CD14-positive monocyte (primary cell): ENCODE measurements around the gene TMPRSS3. TPM values are rescaled to one million over a fixed set of nuclear protein-coding genes. Genes with fewer than 3 reads are reported as not detected.

Source experiments
- DNase-seq, 3 donors: peaks; one replicate each; pipeline ENCODE4 v3.0.0-alpha.2; 2011 to 2022
- H2AFZ ChIP-seq: 2 replicates; pipeline ENCODE4 v1.6.0; 2012; ENCODE audit warnings: mild to moderate bottlenecking, low read depth, low read length, inconsistent platforms; ENCODE audit not compliant: insufficient read depth, poor library complexity, severe bottlenecking
- H3K27ac ChIP-seq, 2 donors: 1 replicate in 1 of 2; 2 replicates in 1 of 2; pipeline ENCODE4 v1.5.1; 2012 to 2013; ENCODE audit warnings: low read length in 2 of 2, control low read depth in 1 of 2, inconsistent platforms in 1 of 2, low read depth in 1 of 2, mild to moderate bottlenecking in 1 of 2
- H3K27me3 ChIP-seq, 2 donors: one replicate each; pipeline versions ENCODE4 v1.6.0 to v1.6.1; 2011 to 2013; ENCODE audit warnings: low read length in 2 of 2; ENCODE audit not compliant: control insufficient read depth in 2 of 2, insufficient read depth in 2 of 2
- H3K36me3 ChIP-seq, 2 donors: replicated peaks in 1 of 2; 1 replicate in 1 of 2; 2 replicates in 1 of 2; pipeline versions ENCODE4 v1.5.1 to v1.6.1; 2012 to 2013; ENCODE audit warnings: low read length in 2 of 2, control low read depth in 1 of 2, inconsistent platforms in 1 of 2, mild to moderate bottlenecking in 1 of 2; ENCODE audit not compliant: insufficient read depth in 2 of 2, control insufficient read depth in 1 of 2
- H3K4me1 ChIP-seq, 2 donors: 1 replicate in 1 of 2; 2 replicates in 1 of 2; pipeline versions ENCODE4 v1.5.1 to v1.6.1; 2012 to 2013; ENCODE audit warnings: low read length in 2 of 2, control low read depth in 1 of 2, inconsistent platforms in 1 of 2, mild to moderate bottlenecking in 1 of 2, moderate library complexity in 1 of 2; ENCODE audit not compliant: insufficient read depth in 2 of 2, control insufficient read depth in 1 of 2
- H3K4me2 ChIP-seq: replicated peaks from 2 replicates; pipeline ENCODE3; 2012; ENCODE audit warnings: low read length, moderate library complexity, mild to moderate bottlenecking; ENCODE audit not compliant: poor library complexity, severe bottlenecking; ENCODE audit errors: extremely low read depth
- H3K4me3 ChIP-seq, 3 experiments: fragments of 200-600 bp in 1 of 3; sonication (generic) in 1 of 3; replicated peaks in 1 of 3; 1 replicate in 2 of 3; 2 replicates in 1 of 3; pipeline ENCODE4 v1.5.1; 2011 to 2013; ENCODE audit warnings: low read length in 3 of 3, mild to moderate bottlenecking in 3 of 3, control low read depth in 2 of 3, low read depth in 2 of 3, inconsistent platforms in 1 of 3, moderate library complexity in 1 of 3
- H3K79me2 ChIP-seq: 2 replicates; pipeline ENCODE4 v1.6.0; 2012; ENCODE audit warnings: mild to moderate bottlenecking, control low read depth, inconsistent platforms, low read length, moderate library complexity; ENCODE audit not compliant: insufficient read depth
- H3K9ac ChIP-seq: 2 replicates; pipeline ENCODE4 v1.6.0; 2017; ENCODE audit warnings: low read length, mild to moderate bottlenecking; ENCODE audit not compliant: insufficient read depth, poor library complexity, severe bottlenecking
- H3K9me3 ChIP-seq, 2 donors: replicated peaks in 1 of 2; 1 replicate in 1 of 2; 2 replicates in 1 of 2; pipeline versions ENCODE4 v1.5.1 to v1.6.1; 2012 to 2013; ENCODE audit warnings: low read length in 2 of 2, control low read depth in 1 of 2; ENCODE audit not compliant: control insufficient read depth in 1 of 2, insufficient read depth in 1 of 2
- H4K20me1 ChIP-seq: 2 replicates; pipeline ENCODE4 v1.6.0; 2012; ENCODE audit warnings: mild to moderate bottlenecking, low read length, control low read depth, moderate library complexity; ENCODE audit not compliant: insufficient read depth
- H3K27ac Mint-ChIP-seq, 7 donors: one replicate each; pipeline ENCODE4 v1.8.0; 2020; ENCODE audit warnings: mild to moderate bottlenecking in 7 of 7, mixed read lengths in 7 of 7, moderate library complexity in 6 of 7, inconsistent platforms in 2 of 7
- H3K27me3 Mint-ChIP-seq, 3 donors: one replicate each; pipeline ENCODE4 v1.8.0; 2021 to 2022; ENCODE audit warnings: low read depth in 3 of 3, mild to moderate bottlenecking in 3 of 3, mixed read lengths in 3 of 3, moderate library complexity in 3 of 3, inconsistent platforms in 1 of 3
- H3K36me3 Mint-ChIP-seq, 2 donors: one replicate each; pipeline ENCODE4 v1.8.0; 2020; ENCODE audit warnings: mixed read lengths in 2 of 2, inconsistent platforms in 1 of 2, mild to moderate bottlenecking in 1 of 2
- H3K4me1 Mint-ChIP-seq: one replicate; pipeline ENCODE4 v1.8.0; 2020; ENCODE audit warnings: mild to moderate bottlenecking, mixed read lengths
- H3K4me3 Mint-ChIP-seq, 2 donors: one replicate each; pipeline ENCODE4 v1.8.0; 2020; ENCODE audit warnings: mild to moderate bottlenecking in 2 of 2, mixed read lengths in 2 of 2, moderate library complexity in 1 of 2
- H3K9me3 Mint-ChIP-seq, 7 donors: one replicate each; pipeline ENCODE4 v1.8.0; 2020 to 2022; ENCODE audit warnings: mixed read lengths in 7 of 7, mild to moderate bottlenecking in 6 of 7, moderate library complexity in 6 of 7, inconsistent platforms in 2 of 7
- whole genome bisulfite sequencing: methylation state at CpG from one replicate; pipeline ENCODE4 v1.1.5; 2013; ENCODE audit warnings: missing lambda C conversion rate; ENCODE audit not compliant: insufficient coverage; 5-methylcytosine and 5-hydroxymethylcytosine counted together
- intact Hi-C, 2 donors: fragments of 100-400 bp; cut with micrococcal nuclease; formaldehyde crosslinking; loops; one replicate each; pipeline versions ENCODE4 v1.15.0 to v1.15.1; 2023
- polyA plus RNA-seq, 3 donors: library from polyadenylated mRNA; depleted of rRNA in 1 of 3; unstranded in 2 of 3; stranded (reverse) in 1 of 3; fragments of 300-500 nt in 2 of 3; fragments of >200 nt in 1 of 3; fragmentation: Illumina TruSeq in 2 of 3; gene quantifications; 1 replicate in 2 of 3; 2 replicates in 1 of 3; pipeline ENCODE4 v1.2.3, GENCODE V29; 2012 to 2021
- TF ChIP-seq, protein P1 (sequence below): fragments of 200-600 bp; IDR thresholded peaks from one replicate; pipeline ENCODE4 v1.8.0; 2022; ENCODE audit warnings: antibody characterized with exemption, mild to moderate bottlenecking

TMPRSS3 gene
- polyA plus RNA-seq, 3 donors, result 0.30 TPM; not detected in 2

DNA sequence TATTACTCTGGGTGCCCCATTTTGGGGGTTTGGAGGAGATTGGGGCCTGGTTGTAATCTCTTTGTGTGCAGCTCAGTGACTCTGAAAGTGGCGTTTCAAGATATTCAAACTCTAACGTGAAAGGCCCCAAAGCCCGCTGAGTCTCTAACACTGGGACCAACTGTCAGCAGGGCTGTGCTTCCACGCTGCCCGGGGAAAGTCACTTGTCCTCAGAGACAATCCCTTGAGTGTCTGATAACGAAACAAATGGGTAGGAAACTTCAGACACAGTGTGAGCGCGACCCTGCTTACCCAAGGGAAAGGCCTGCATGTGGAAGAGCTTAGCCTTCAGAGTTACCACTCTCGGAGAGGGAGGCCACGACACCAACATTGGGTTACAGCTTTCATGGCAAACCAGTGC lies 8.7 kb upstream of the TMPRSS3 start:
- TF ChIP-seq, protein P1, sequence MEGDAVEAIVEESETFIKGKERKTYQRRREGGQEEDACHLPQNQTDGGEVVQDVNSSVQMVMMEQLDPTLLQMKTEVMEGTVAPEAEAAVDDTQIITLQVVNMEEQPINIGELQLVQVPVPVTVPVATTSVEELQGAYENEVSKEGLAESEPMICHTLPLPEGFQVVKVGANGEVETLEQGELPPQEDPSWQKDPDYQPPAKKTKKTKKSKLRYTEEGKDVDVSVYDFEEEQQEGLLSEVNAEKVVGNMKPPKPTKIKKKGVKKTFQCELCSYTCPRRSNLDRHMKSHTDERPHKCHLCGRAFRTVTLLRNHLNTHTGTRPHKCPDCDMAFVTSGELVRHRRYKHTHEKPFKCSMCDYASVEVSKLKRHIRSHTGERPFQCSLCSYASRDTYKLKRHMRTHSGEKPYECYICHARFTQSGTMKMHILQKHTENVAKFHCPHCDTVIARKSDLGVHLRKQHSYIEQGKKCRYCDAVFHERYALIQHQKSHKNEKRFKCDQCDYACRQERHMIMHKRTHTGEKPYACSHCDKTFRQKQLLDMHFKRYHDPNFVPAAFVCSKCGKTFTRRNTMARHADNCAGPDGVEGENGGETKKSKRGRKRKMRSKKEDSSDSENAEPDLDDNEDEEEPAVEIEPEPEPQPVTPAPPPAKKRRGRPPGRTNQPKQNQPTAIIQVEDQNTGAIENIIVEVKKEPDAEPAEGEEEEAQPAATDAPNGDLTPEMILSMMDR, result no peak
- Histone ChIP-seq H3K4me2 (no peak overlapping the region), H3K4me1 (peaks cover 8 to 11% of the 10 kb centered on the region in 2 donors), H3K27ac (no peak overlapping the region), H2AFZ (no peak overlapping the region), H3K9ac (no peak overlapping the region), H3K36me3 (no peaks in the 10 kb centered on the region), H3K4me3 (no peak overlapping the region), H3K79me2 (no peaks in the 10 kb centered on the region), H3K9me3 (no peaks in the 10 kb centered on the region), H3K27me3 (no peaks in the 10 kb centered on the region), H4K20me1 (no peaks in the 10 kb centered on the region)
- intact Hi-C loops, result no loop called here
- no peaks in the 10 kb centered on the region for H3K27me3 Mint-ChIP-seq
- peaks cover 12% of the 10 kb centered on the region for H3K4me1 Mint-ChIP-seq
- WGBS, result 95% methylated on average over 10 of the region's 10 CpGs
- H3K4me3 Mint-ChIP-seq, result peak overlapping the region in 1 of 2 donors; percentile 31
- H3K9me3 Mint-ChIP-seq, result peaks cover 0 to 5% (median 2%) of the 10 kb centered on the region in 7 donors
- peak overlapping the region in 1 of 7 donors; percentile 15 for H3K27ac Mint-ChIP-seq
- no peak for DNase-seq
- no peaks in the 10 kb centered on the region for H3K36me3 Mint-ChIP-seq

DNA sequence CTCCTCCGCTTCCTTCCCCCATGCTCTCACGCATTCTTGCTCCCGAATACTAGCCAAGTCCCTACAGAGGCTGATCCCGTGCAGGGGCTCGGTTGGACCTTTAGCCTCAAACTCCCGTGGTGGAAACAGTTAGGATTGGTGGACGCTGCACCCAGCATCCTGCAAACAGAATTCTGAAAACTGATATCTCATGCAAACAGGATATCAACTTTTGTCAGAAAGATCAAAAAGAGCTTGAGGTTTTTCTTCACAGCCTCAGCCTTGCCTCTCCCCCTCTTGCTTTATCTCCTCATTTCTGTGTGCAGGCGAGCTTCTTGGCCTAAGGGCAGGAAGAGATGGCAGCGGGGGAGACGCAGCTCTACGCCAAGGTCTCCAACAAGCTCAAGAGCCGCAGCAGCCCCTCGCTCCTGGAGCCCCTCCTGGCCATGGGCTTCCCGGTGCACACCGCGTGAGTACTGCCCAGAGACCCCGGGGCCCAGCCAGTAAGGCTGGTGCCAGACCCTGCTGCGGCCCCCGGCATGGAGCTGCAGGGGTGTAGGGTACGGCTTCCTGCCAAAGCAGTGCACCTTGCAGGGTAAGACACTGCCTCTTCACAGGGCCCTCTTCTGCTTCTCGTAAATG lies 7.9 kb upstream of the TMPRSS3 start, which contains the start of gene UBASH3A:
TSS of gene UBASH3A (plus strand) at position 292 of the 621 bp plus-strand sequence. CDS start at position 336, 44 bp downstream.
- DNase-seq, result no peak
- Histone ChIP-seq H3K4me1 (peaks cover 8 to 11% of the 10 kb centered on the region in 2 donors), H3K36me3 (no peaks in the 10 kb centered on the region), H2AFZ (no peak within 1 kb of the TSS), H3K4me3 (no peak within 1 kb of the TSS), H3K9ac (no peak within 1 kb of the TSS), H3K27me3 (no peaks in the 10 kb centered on the region), H4K20me1 (no peaks in the 10 kb centered on the region), H3K27ac (no peak within 1 kb of the TSS), H3K4me2 (no peak within 1 kb of the TSS), H3K79me2 (no peaks in the 10 kb centered on the region), H3K9me3 (no peaks in the 10 kb centered on the region)
- no peaks in the 10 kb centered on the region for H3K27me3 Mint-ChIP-seq
- H3K27ac Mint-ChIP-seq, result peak within 1 kb of the TSS in 1 of 7 donors; percentile 15
- peak within 1 kb of the TSS in 1 of 2 donors; percentile 31 for H3K4me3 Mint-ChIP-seq
- intact Hi-C loops, result no loop called here
- 89% methylated on average over 20 of the region's 21 CpGs for WGBS
- H3K9me3 Mint-ChIP-seq, result peaks cover 0 to 5% (median 2%) of the 10 kb centered on the region in 7 donors
- H3K4me1 Mint-ChIP-seq, result peaks cover 12% of the 10 kb centered on the region
- TF ChIP-seq, protein P1, result no peak
- H3K36me3 Mint-ChIP-seq, result no peaks in the 10 kb centered on the region
